MM.1S (cell line): Measurements from ENCODE around the gene IL18BP.

Source experiments
- DNase-seq: peaks from one replicate; pipeline ENCODE4 v3.0.0-alpha.2; 2015
- H2AFZ ChIP-seq: fragments of 300-600 bp; sonication (generic); 2 replicates; pipeline ENCODE4 v1.6.0; 2016; ENCODE audit warnings: antibody characterized with exemption, low read length
- H3F3A ChIP-seq: fragments of 300-600 bp; sonication (generic); 2 replicates; pipeline ENCODE4 v1.6.1; 2016; ENCODE audit warnings: mild to moderate bottlenecking, antibody characterized with exemption, low read length, moderate library complexity, mixed read lengths; ENCODE audit not compliant: insufficient read depth
- H3K27ac ChIP-seq: fragments of 300-600 bp; sonication (generic); 2 replicates; pipeline ENCODE4 v1.5.1; 2016; ENCODE audit warnings: mild to moderate bottlenecking, low read length
- H3K27me3 ChIP-seq: fragments of 300-600 bp; sonication (generic); replicated peaks from 2 replicates; pipeline ENCODE4 v1.6.0; 2016; ENCODE audit warnings: low read length; ENCODE audit not compliant: insufficient read depth
- H3K36me3 ChIP-seq: fragments of 300-600 bp; sonication (generic); replicated peaks from 2 replicates; pipeline ENCODE4 v1.6.1; 2016; ENCODE audit warnings: mild to moderate bottlenecking, low read length, mixed read lengths; ENCODE audit not compliant: insufficient read depth
- H3K4me1 ChIP-seq: fragments of 300-600 bp; sonication (generic); 2 replicates; pipeline ENCODE4 v1.6.1; 2016; ENCODE audit warnings: low read length, mixed read lengths
- H3K4me2 ChIP-seq: fragments of 300-600 bp; sonication (generic); 2 replicates; pipeline ENCODE4 v1.6.0; 2016; ENCODE audit warnings: low read depth, low read length
- H3K4me3 ChIP-seq: fragments of 300-600 bp; sonication (generic); 2 replicates; pipeline ENCODE4 v1.5.1; 2016; ENCODE audit warnings: low read length, mixed read lengths
- H3K79me2 ChIP-seq: fragments of 300-600 bp; sonication (generic); 2 replicates; pipeline ENCODE4 v1.6.1; 2016; ENCODE audit warnings: mixed run types, low read length, mixed read lengths
- H3K9ac ChIP-seq: fragments of 300-600 bp; sonication (generic); 2 replicates; pipeline ENCODE4 v1.6.1; 2016; ENCODE audit warnings: low read length, mixed read lengths
- H3K9me2 ChIP-seq: fragments of 300-600 bp; sonication (generic); replicated peaks from 2 replicates; pipeline ENCODE4 v1.6.1; 2016; ENCODE audit warnings: mild to moderate bottlenecking, low read length, mixed read lengths; ENCODE audit not compliant: insufficient read depth
- H3K9me3 ChIP-seq: fragments of 300-600 bp; sonication (generic); replicated peaks from 2 replicates; pipeline ENCODE4 v1.6.1; 2016; ENCODE audit warnings: mild to moderate bottlenecking, low read length, mixed read lengths; ENCODE audit not compliant: insufficient read depth
- H4K20me1 ChIP-seq: fragments of 300-600 bp; sonication (generic); 2 replicates; pipeline ENCODE4 v1.6.1; 2016; ENCODE audit warnings: mild to moderate bottlenecking, low read length, moderate library complexity, mixed read lengths; ENCODE audit not compliant: insufficient read depth
- CTCF ChIP-seq: fragments of 300-600 bp; sonication (generic); IDR thresholded peaks from 2 replicates; pipeline ENCODE4 v1.5.1; 2016; ENCODE audit warnings: antibody characterized with exemption, low read length, mixed read lengths
- EZH2 ChIP-seq: fragments of 300-600 bp; sonication (generic); optimal IDR thresholded peaks from 2 replicates; pipeline ENCODE3; 2017; ENCODE audit warnings: low read depth, mild to moderate bottlenecking, antibody characterized with exemption, low read length, mixed read lengths
- EZH2phosphoT487 ChIP-seq: fragments of 300-600 bp; sonication (generic); IDR thresholded peaks from 2 replicates; pipeline ENCODE4 v1.6.1; 2018; ENCODE audit warnings: antibody characterized with exemption, low read length

IL18BP gene

GRCh38 chr11:71999798-72000197 is 1.1 kb downstream of the IL18BP start:
- no peaks in the 10 kb centered on the region for H4K20me1 ChIP-seq
- no peak overlapping the region for H3K4me3 ChIP-seq
- DNase-seq: no peak
- TF ChIP-seq EZH2: no peak
- TF ChIP-seq CTCF: no peak
- no peak for TF ChIP-seq EZH2phosphoT487
- no peak overlapping the region for H3K27ac ChIP-seq
- H3K9me3 ChIP-seq: no peaks in the 10 kb centered on the region
- no peaks in the 10 kb centered on the region for H3K79me2 ChIP-seq
- no peak overlapping the region for H3K9ac ChIP-seq
- H3K4me2 ChIP-seq: no peak overlapping the region
- no peak overlapping the region for H2AFZ ChIP-seq
- H3K9me2 ChIP-seq: no peaks in the 10 kb centered on the region
- H3K36me3 ChIP-seq: no peaks in the 10 kb centered on the region
- no peaks in the 10 kb centered on the region for H3K4me1 ChIP-seq
- H3F3A ChIP-seq: no peaks in the 10 kb centered on the region
- H3K27me3 ChIP-seq: no peaks in the 10 kb centered on the region

DNA sequence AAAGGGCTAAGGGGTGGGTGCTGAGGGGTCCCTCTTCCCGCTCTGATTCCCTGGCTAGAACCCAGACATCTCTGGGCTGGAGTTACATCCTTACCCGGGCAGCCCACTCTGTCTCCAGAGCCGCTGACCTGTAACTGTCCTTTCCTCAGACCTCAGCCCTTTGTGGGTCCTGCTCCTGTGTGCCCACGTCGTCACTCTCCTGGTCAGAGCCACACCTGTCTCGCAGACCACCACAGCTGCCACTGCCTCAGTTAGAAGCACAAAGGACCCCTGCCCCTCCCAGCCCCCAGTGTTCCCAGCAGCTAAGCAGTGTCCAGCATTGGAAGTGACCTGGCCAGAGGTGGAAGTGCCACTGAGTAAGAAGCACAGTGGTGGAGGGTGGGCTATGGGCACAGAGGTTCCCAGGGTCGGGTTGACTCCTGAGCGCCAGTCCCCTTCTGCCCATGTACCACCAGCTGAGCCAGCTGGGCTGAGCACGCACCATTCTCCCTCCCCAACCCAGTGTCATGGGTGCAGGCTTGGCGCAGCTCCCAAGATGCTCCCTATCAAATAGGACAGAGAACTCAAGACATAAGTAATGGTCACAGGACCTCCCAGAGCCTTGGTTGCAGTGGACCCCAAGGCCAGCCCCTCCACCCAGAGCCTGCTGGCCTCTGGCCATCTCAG is 1.6 kb downstream of the IL18BP start:
- no peak overlapping the region for H2AFZ ChIP-seq
- H3K9me2 ChIP-seq: no peaks in the 10 kb centered on the region
- no peaks in the 10 kb centered on the region for H4K20me1 ChIP-seq
- no peak for TF ChIP-seq CTCF
- TF ChIP-seq EZH2phosphoT487: no peak
- no peak for TF ChIP-seq EZH2
- H3K27me3 ChIP-seq: no peaks in the 10 kb centered on the region
- no peak overlapping the region for H3K4me3 ChIP-seq
- DNase-seq: no peak
- no peaks in the 10 kb centered on the region for H3F3A ChIP-seq
- no peak overlapping the region for H3K4me2 ChIP-seq
- no peaks in the 10 kb centered on the region for H3K36me3 ChIP-seq
- no peak overlapping the region for H3K9ac ChIP-seq
- no peaks in the 10 kb centered on the region for H3K4me1 ChIP-seq
- no peaks in the 10 kb centered on the region for H3K9me3 ChIP-seq
- no peak overlapping the region for H3K27ac ChIP-seq
- H3K79me2 ChIP-seq: no peaks in the 10 kb centered on the region

DNA sequence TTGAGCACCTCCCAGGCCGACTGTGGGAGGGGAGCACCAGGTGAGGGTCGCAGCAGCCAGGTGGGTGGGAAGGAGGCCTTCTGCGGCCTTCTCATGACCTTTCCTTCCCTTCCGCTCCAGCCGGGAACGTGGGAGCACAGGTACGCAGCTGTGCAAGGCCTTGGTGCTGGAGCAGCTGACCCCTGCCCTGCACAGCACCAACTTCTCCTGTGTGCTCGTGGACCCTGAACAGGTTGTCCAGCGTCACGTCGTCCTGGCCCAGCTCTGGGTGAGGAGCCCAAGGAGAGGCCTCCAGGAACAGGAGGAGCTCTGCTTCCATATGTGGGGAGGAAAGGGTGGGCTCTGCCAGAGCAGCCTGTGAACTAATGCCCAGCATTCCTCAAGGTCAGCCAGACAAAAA is 2.6 kb downstream of the IL18BP start:
- no peaks in the 10 kb centered on the region for H3K4me1 ChIP-seq
- H3K79me2 ChIP-seq: no peaks in the 10 kb centered on the region
- no peak overlapping the region for H3K4me2 ChIP-seq
- no peaks in the 10 kb centered on the region for H3K9me2 ChIP-seq
- H3K36me3 ChIP-seq: no peaks in the 10 kb centered on the region
- H3K27ac ChIP-seq: no peak overlapping the region
- H3K27me3 ChIP-seq: no peaks in the 10 kb centered on the region
- H3K9me3 ChIP-seq: no peaks in the 10 kb centered on the region
- DNase-seq: no peak
- H4K20me1 ChIP-seq: no peaks in the 10 kb centered on the region
- no peak for TF ChIP-seq EZH2
- TF ChIP-seq CTCF: no peak
- no peak for TF ChIP-seq EZH2phosphoT487
- no peak overlapping the region for H3K9ac ChIP-seq
- no peak overlapping the region for H2AFZ ChIP-seq
- H3F3A ChIP-seq: no peaks in the 10 kb centered on the region
- no peak overlapping the region for H3K4me3 ChIP-seq
